Liver (tissue), 9 donors: ENCODE results near the gene AP1S3. TPM values are rescaled to one million over a fixed set of nuclear protein-coding genes. Genes with fewer than 3 reads are reported as not detected.

ENCODE experiments used
- DNase-seq: peaks from one replicate; pipeline ENCODE4 v3.0.0-alpha.2; 2017; ENCODE audit warnings: low spot score
- H3K27ac ChIP-seq, 2 donors: one replicate each; pipeline ENCODE4 v1.7.0; 2013; ENCODE audit warnings: inconsistent platforms in 2 of 2, low read length in 2 of 2, control low read depth in 1 of 2, low read depth in 1 of 2, mild to moderate bottlenecking in 1 of 2
- H3K27me3 ChIP-seq, 4 donors: one replicate each; pipeline versions ENCODE4 v1.6.1 to v1.7.0; 2013; ENCODE audit warnings: low read length in 3 of 4, inconsistent platforms in 1 of 4, mild to moderate bottlenecking in 1 of 4, moderate library complexity in 1 of 4; ENCODE audit not compliant: control insufficient read depth in 4 of 4, insufficient read depth in 4 of 4
- H3K36me3 ChIP-seq, 4 donors: one replicate each; pipeline versions ENCODE4 v1.6.1 to v1.7.0; 2013; ENCODE audit warnings: low read length in 3 of 4, mild to moderate bottlenecking in 3 of 4, low read depth in 1 of 4, moderate library complexity in 1 of 4; ENCODE audit not compliant: control insufficient read depth in 4 of 4, insufficient read depth in 3 of 4
- H3K4me1 ChIP-seq, 4 donors: one replicate each; pipeline versions ENCODE4 v1.6.1 to v1.7.0; 2013; ENCODE audit warnings: low read length in 3 of 4, mild to moderate bottlenecking in 3 of 4, moderate library complexity in 1 of 4; ENCODE audit not compliant: control insufficient read depth in 4 of 4, insufficient read depth in 4 of 4
- H3K4me3 ChIP-seq, 3 donors: one replicate each; pipeline versions ENCODE4 v1.6.1 to v1.7.0; 2013; ENCODE audit warnings: low read length in 3 of 3, control low read depth in 1 of 3, low read depth in 1 of 3, mild to moderate bottlenecking in 1 of 3
- H3K9ac ChIP-seq, 2 donors: one replicate each; pipeline ENCODE4 v1.7.0; 2013; ENCODE audit warnings: low read length in 2 of 2, mild to moderate bottlenecking in 2 of 2, moderate library complexity in 2 of 2, control low read depth in 1 of 2, low read depth in 1 of 2
- H3K9me3 ChIP-seq, 4 donors: one replicate each; pipeline versions ENCODE4 v1.6.1 to v1.7.0; 2013; ENCODE audit warnings: low read length in 3 of 4; ENCODE audit not compliant: control insufficient read depth in 4 of 4
- ATF3 ChIP-seq: IDR thresholded peaks from 2 replicates; pipeline ENCODE4 v1.6.1; 2016; ENCODE audit warnings: antibody characterized with exemption
- CTCF ChIP-seq: fragments of 150-350 bp; IDR thresholded peaks from 2 replicates; pipeline ENCODE4 v1.5.1; 2017; ENCODE audit warnings: improper control_type of control experiment, low read depth, low read length; ENCODE audit not compliant: missing input control
- EGR1 ChIP-seq, 2 donors: IDR thresholded peaks; 2 replicates each; pipeline ENCODE4 v1.6.1; 2016 to 2018; ENCODE audit warnings: antibody characterized with exemption in 2 of 2, low read depth in 2 of 2
- FOXA1 ChIP-seq: IDR thresholded peaks from 2 replicates; pipeline ENCODE4 v1.6.1; 2016; ENCODE audit warnings: antibody characterized with exemption
- FOXA2 ChIP-seq: IDR thresholded peaks from 2 replicates; pipeline ENCODE4 v1.6.1; 2016; ENCODE audit warnings: antibody characterized with exemption
- GABPA ChIP-seq, 2 donors: IDR thresholded peaks in 1 of 2; conservative IDR thresholded peaks in 1 of 2; 2 replicates each; pipeline ENCODE4 v1.6.1; 2016; ENCODE audit warnings: antibody characterized with exemption in 2 of 2, mild to moderate bottlenecking in 1 of 2, moderate library complexity in 1 of 2
- HNF4G ChIP-seq: IDR thresholded peaks from 2 replicates; pipeline ENCODE4 v1.6.1; 2016; ENCODE audit warnings: antibody characterized with exemption
- JUND ChIP-seq, 2 donors: IDR thresholded peaks; 2 replicates each; pipeline ENCODE4 v1.6.1; 2016; ENCODE audit warnings: antibody characterized with exemption in 2 of 2
- MAX ChIP-seq: IDR thresholded peaks from 2 replicates; pipeline ENCODE4 v1.6.1; 2016; ENCODE audit warnings: antibody characterized with exemption
- NR2F2 ChIP-seq: IDR thresholded peaks from 2 replicates; pipeline ENCODE4 v1.6.1; 2016; ENCODE audit warnings: antibody characterized with exemption
- RAD21 ChIP-seq, 2 donors: IDR thresholded peaks; 2 replicates each; pipeline ENCODE4 v1.6.1; 2016; ENCODE audit warnings: antibody characterized with exemption in 2 of 2, mild to moderate bottlenecking in 2 of 2
- REST ChIP-seq: IDR thresholded peaks from 2 replicates; pipeline ENCODE4 v1.6.1; 2016; ENCODE audit warnings: antibody characterized with exemption, mild to moderate bottlenecking
- RXRA ChIP-seq, 2 donors: IDR thresholded peaks; 2 replicates each; pipeline ENCODE4 v1.6.1; 2017 to 2018; ENCODE audit warnings: antibody characterized with exemption in 2 of 2, mild to moderate bottlenecking in 1 of 2
- SP1 ChIP-seq: IDR thresholded peaks from 2 replicates; pipeline ENCODE4 v1.6.1; 2018; ENCODE audit warnings: antibody characterized with exemption, mild to moderate bottlenecking
- ZBTB33 ChIP-seq: IDR thresholded peaks from 2 replicates; pipeline ENCODE4 v1.6.1; 2016; ENCODE audit warnings: antibody characterized with exemption
- WGBS: extraction: QIAGEN DNeasy Blood & Tissue Kit; methylation state at CpG from one replicate; pipeline ENCODE4 v1.1.7; 2013; 5-methylcytosine and 5-hydroxymethylcytosine counted together
- polyA plus RNA-seq, 2 donors: library from polyadenylated mRNA; stranded (reverse) in 1 of 2; unstranded in 1 of 2; fragments of 200-250 nt in 1 of 2; fragments of >200 nt in 1 of 2; fragmentation: Nextera tagmentation in 1 of 2; extraction: Ambion mirVana in 1 of 2; gene quantifications; one replicate each; pipeline versions ENCODE4 v1.2.1 to v1.2.3, GENCODE V29; 2013 to 2015
- total RNA-seq, 2 donors: library from RNA; depleted of rRNA; stranded (reverse); fragments of >200 nt; gene quantifications; one replicate each; pipeline ENCODE4 v1.2.3, GENCODE V29; 2014
- donor health status: healthy.
- donor health status: healthy.
- donor health status: healthy.
- donor health status: healthy.
- donor health status: healthy.

The AP1S3 gene
- total and polyA plus RNA-seq, 4 donors, result 1.1 to 3.8 (median 2.4) TPM

GRCh38 chr2:223760838-223761502, 76.4 kb downstream of the AP1S3 start:
- DNase-seq, result no peak
- Histone ChIP-seq H3K4me3 (no peak overlapping the region), H3K36me3 (no peaks in the 10 kb centered on the region), H3K4me1 (peaks cover 0 to 2% (median 0%) of the 10 kb centered on the region in 4 donors), H3K9ac (no peak overlapping the region), H3K27me3 (no peaks in the 10 kb centered on the region), H3K9me3 (no peaks in the 10 kb centered on the region), H3K27ac (no peak overlapping the region)
- no peak for TF ChIP-seq MAX
- no peak for TF ChIP-seq CTCF
- TF ChIP-seq HNF4G, result no peak
- TF ChIP-seq GABPA (IDR thresholded peaks at IDR 0.05 in 1 of 2, conservative IDR thresholded peaks at IDR 0.05 in 1 of 2), result no peak
- no peak for TF ChIP-seq RAD21 (IDR thresholded peaks at IDR 0.05)
- no peak for TF ChIP-seq EGR1 (IDR thresholded peaks at IDR 0.05; ENCODE audit: low read depth in 2 of 2)
- no peak for TF ChIP-seq ATF3
- no peak for TF ChIP-seq FOXA2
- TF ChIP-seq NR2F2, result no peak
- no peak for TF ChIP-seq REST
- no peak for TF ChIP-seq ZBTB33
- TF ChIP-seq SP1, result no peak
- 79% methylated on average over 8 of the region's 8 CpGs for WGBS

GRCh38 chr2:223759569-223760430, 77.6 kb downstream of the AP1S3 start:
- H3K4me3 ChIP-seq, result no peak overlapping the region
- H3K4me1 ChIP-seq, result peaks cover 0 to 2% (median 0%) of the 10 kb centered on the region in 4 donors
- no peaks in the 10 kb centered on the region for H3K27me3 ChIP-seq
- H3K36me3 ChIP-seq, result no peaks in the 10 kb centered on the region
- WGBS, result 71% methylated on average over 8 of the region's 8 CpGs
- H3K27ac ChIP-seq, result no peak overlapping the region
- no peaks in the 10 kb centered on the region for H3K9me3 ChIP-seq
- TF ChIP-seq FOXA2, result no peak
- no peak for TF ChIP-seq RXRA (IDR thresholded peaks at IDR 0.05)
- no peak for TF ChIP-seq ZBTB33
- TF ChIP-seq HNF4G, result no peak
- TF ChIP-seq ATF3, result no peak
- no peak for TF ChIP-seq FOXA1
- TF ChIP-seq JUND (IDR thresholded peaks at IDR 0.05), result no peak
- no peak for TF ChIP-seq EGR1 (IDR thresholded peaks at IDR 0.05; ENCODE audit: low read depth in 2 of 2)
- H3K9ac ChIP-seq, result no peak overlapping the region
- DNase-seq, result no peak
